Ishikawa (cell line): ENCODE data around the gene CPEB3.

ENCODE experiments used
- CREB1 ChIP-seq: IDR thresholded peaks from 2 replicates; pipeline ENCODE4 v1.6.1; 2012; ENCODE audit warnings: low read depth
- EP300 ChIP-seq: IDR thresholded peaks from 2 replicates; pipeline ENCODE4 v1.6.1; 2012; ENCODE audit warnings: borderline replicate concordance
- FOXM1 ChIP-seq: IDR thresholded peaks from 2 replicates; pipeline ENCODE4 v1.6.1; 2012; ENCODE audit warnings: low read depth, borderline replicate concordance
- MAX ChIP-seq: IDR thresholded peaks from 2 replicates; pipeline ENCODE4 v1.6.1; 2012
- RAD21 ChIP-seq: IDR thresholded peaks from 2 replicates; pipeline ENCODE4 v1.6.1; 2012; ENCODE audit warnings: low read depth
- ZBTB7A ChIP-seq: IDR thresholded peaks from 2 replicates; pipeline ENCODE4 v1.6.1; 2012; ENCODE audit warnings: low read depth

- no peak for TF ChIP-seq RAD21
- no peak for TF ChIP-seq EP300
- TF ChIP-seq FOXM1 = no peak
- no peak for TF ChIP-seq ZBTB7A
- no peak for TF ChIP-seq MAX
- TF ChIP-seq CREB1 = no peak
Observed at GRCh38 chr10:92268748-92269147, 22.1 kb downstream of the CPEB3 start.
